ENCODE data around the gene ANOS1. TPM values are rescaled to one million over a fixed set of nuclear protein-coding genes. Genes with fewer than 3 reads are reported as not detected.

The ANOS1 gene
- total and polyA plus RNA-seq, 4 donors = 2.3 to 12.1 (median 3.7) TPM

GRCh38 chrX:8689473-8689872 lies 42.5 kb downstream of the ANOS1 start:
- Histone ChIP-seq H3K9me3 (ENCODE audit: control insufficient read depth, low read length) (no peaks in the 10 kb centered on the region), H3K27ac (ENCODE audit: low read depth in 1 of 2, low read length in 2 of 2) (no peak overlapping the region), H3K4me3 (ENCODE audit: low read length in 2 of 2) (no peak overlapping the region), H3K4me1 (ENCODE audit: control insufficient read depth in 1 of 2, insufficient read depth in 2 of 2, low read length in 2 of 2) (no peaks in the 10 kb centered on the region), H3K27me3 (ENCODE audit: control insufficient read depth in 1 of 2, insufficient read depth in 2 of 2, low read length in 1 of 2) (no peaks in the 10 kb centered on the region), H3K36me3 (ENCODE audit: control insufficient read depth in 1 of 2, insufficient read depth in 2 of 2, low read length in 1 of 2) (no peaks in the 10 kb centered on the region)
- WGBS, 2 donors = 81 to 83% methylated on average over 3 of the region's 3 CpGs
- DNase-seq (no peak), ATAC-seq (ENCODE audit: low FRiP score) (no peak)
- intact Hi-C loops (cut with DNase I) = no loop called here

GRCh38 chrX:8688776-8689175 lies 43.2 kb downstream of the ANOS1 start:
- Histone ChIP-seq H3K27me3 (ENCODE audit: control insufficient read depth in 1 of 2, insufficient read depth in 2 of 2, low read length in 1 of 2) (no peaks in the 10 kb centered on the region), H3K27ac (ENCODE audit: low read depth in 1 of 2, low read length in 2 of 2) (no peak overlapping the region), H3K9me3 (ENCODE audit: control insufficient read depth, low read length) (no peaks in the 10 kb centered on the region), H3K4me1 (ENCODE audit: control insufficient read depth in 1 of 2, insufficient read depth in 2 of 2, low read length in 2 of 2) (no peaks in the 10 kb centered on the region), H3K36me3 (ENCODE audit: control insufficient read depth in 1 of 2, insufficient read depth in 2 of 2, low read length in 1 of 2) (no peaks in the 10 kb centered on the region), H3K4me3 (ENCODE audit: low read length in 2 of 2) (no peak overlapping the region)
- 75 to 93% methylated on average over 3 of the region's 3 CpGs for WGBS, 2 donors
- intact Hi-C loops (cut with DNase I) = no loop called here
- no peak for DNase-seq
- no peak for ATAC-seq (ENCODE audit: low FRiP score)

GRCh38 chrX:8684201-8684965 lies 47.6 kb downstream of the ANOS1 start:
- no peak overlapping the region for H3K27ac ChIP-seq (ENCODE audit: low read depth in 1 of 2, low read length in 2 of 2)
- no peaks in the 10 kb centered on the region for H3K27me3 ChIP-seq (ENCODE audit: control insufficient read depth in 1 of 2, insufficient read depth in 2 of 2, low read length in 1 of 2)
- H3K9me3 ChIP-seq (ENCODE audit: control insufficient read depth, low read length) = no peaks in the 10 kb centered on the region
- no peaks in the 10 kb centered on the region for H3K36me3 ChIP-seq (ENCODE audit: control insufficient read depth in 1 of 2, insufficient read depth in 2 of 2, low read length in 1 of 2)
- 47 to 49% methylated on average over 16 of the region's 16 CpGs for WGBS, 2 donors
- no peaks in the 10 kb centered on the region for H3K4me1 ChIP-seq (ENCODE audit: control insufficient read depth in 1 of 2, insufficient read depth in 2 of 2, low read length in 2 of 2)
- DNase-seq = no peak
- H3K4me3 ChIP-seq (ENCODE audit: low read length in 2 of 2) = no peak overlapping the region
- ATAC-seq (ENCODE audit: low FRiP score) = no peak
- intact Hi-C loops (cut with DNase I) = no loop called here

GRCh38 chrX:8683687-8684086 lies 48.2 kb downstream of the ANOS1 start:
- Histone ChIP-seq H3K4me1 (ENCODE audit: control insufficient read depth in 1 of 2, insufficient read depth in 2 of 2, low read length in 2 of 2) (no peaks in the 10 kb centered on the region), H3K27me3 (ENCODE audit: control insufficient read depth in 1 of 2, insufficient read depth in 2 of 2, low read length in 1 of 2) (no peaks in the 10 kb centered on the region), H3K4me3 (ENCODE audit: low read length in 2 of 2) (no peak overlapping the region), H3K27ac (ENCODE audit: low read depth in 1 of 2, low read length in 2 of 2) (no peak overlapping the region), H3K36me3 (ENCODE audit: control insufficient read depth in 1 of 2, insufficient read depth in 2 of 2, low read length in 1 of 2) (no peaks in the 10 kb centered on the region), H3K9me3 (ENCODE audit: control insufficient read depth, low read length) (no peaks in the 10 kb centered on the region)
- ATAC-seq (ENCODE audit: low FRiP score) (no peak), DNase-seq (no peak)
- intact Hi-C loops (cut with DNase I) = no loop called here
- WGBS, 2 donors = 69 to 80% methylated on average over 5 of the region's 5 CpGs

GRCh38 chrX:8679550-8679949 lies 52.4 kb downstream of the ANOS1 start:
- 96 to 97% methylated on average over 7 of the region's 7 CpGs for WGBS, 2 donors
- H3K27me3 ChIP-seq (ENCODE audit: control insufficient read depth in 1 of 2, insufficient read depth in 2 of 2, low read length in 1 of 2) = no peaks in the 10 kb centered on the region
- H3K4me1 ChIP-seq (ENCODE audit: control insufficient read depth in 1 of 2, insufficient read depth in 2 of 2, low read length in 2 of 2) = no peaks in the 10 kb centered on the region
- DNase-seq (no peak), ATAC-seq (ENCODE audit: low FRiP score) (no peak)
- intact Hi-C loops (cut with DNase I) = no loop called here
- H3K9me3 ChIP-seq (ENCODE audit: control insufficient read depth, low read length) = no peaks in the 10 kb centered on the region
- H3K36me3 ChIP-seq (ENCODE audit: control insufficient read depth in 1 of 2, insufficient read depth in 2 of 2, low read length in 1 of 2) = no peaks in the 10 kb centered on the region
- no peak overlapping the region for H3K4me3 ChIP-seq (ENCODE audit: low read length in 2 of 2)
- no peak overlapping the region for H3K27ac ChIP-seq (ENCODE audit: low read depth in 1 of 2, low read length in 2 of 2)

- no peak for DNase-seq
- H3K27me3 ChIP-seq (ENCODE audit: control insufficient read depth in 1 of 2, insufficient read depth in 2 of 2, low read length in 1 of 2) = no peaks in the 10 kb centered on the region
- no peaks in the 10 kb centered on the region for H3K36me3 ChIP-seq (ENCODE audit: control insufficient read depth in 1 of 2, insufficient read depth in 2 of 2, low read length in 1 of 2)
- H3K27ac ChIP-seq (ENCODE audit: low read depth in 1 of 2, low read length in 2 of 2) = no peak overlapping the region
- WGBS, 2 donors = 75 to 81% methylated on average over 6 of the region's 6 CpGs
- H3K9me3 ChIP-seq (ENCODE audit: control insufficient read depth, low read length) = no peaks in the 10 kb centered on the region
- intact Hi-C loops (cut with DNase I) = no loop called here
- ATAC-seq (ENCODE audit: low FRiP score) = no peak
- H3K4me1 ChIP-seq (ENCODE audit: control insufficient read depth in 1 of 2, insufficient read depth in 2 of 2, low read length in 2 of 2) = no peaks in the 10 kb centered on the region
- no peak overlapping the region for H3K4me3 ChIP-seq (ENCODE audit: low read length in 2 of 2)
Measured at GRCh38 chrX:8675006-8675630, 56.8 kb downstream of the ANOS1 start.

GRCh38 chrX:8673201-8673600 lies 58.7 kb downstream of the ANOS1 start:
- ATAC-seq (ENCODE audit: low FRiP score) = peak; percentile 37
- no peaks in the 10 kb centered on the region for H3K36me3 ChIP-seq (ENCODE audit: control insufficient read depth in 1 of 2, insufficient read depth in 2 of 2, low read length in 1 of 2)
- H3K9me3 ChIP-seq (ENCODE audit: control insufficient read depth, low read length) = no peaks in the 10 kb centered on the region
- no peak overlapping the region for H3K4me3 ChIP-seq (ENCODE audit: low read length in 2 of 2)
- H3K27ac ChIP-seq (ENCODE audit: low read depth in 1 of 2, low read length in 2 of 2) = peak overlapping the region in 1 of 2 donors; percentile 44
- H3K4me1 ChIP-seq (ENCODE audit: control insufficient read depth in 1 of 2, insufficient read depth in 2 of 2, low read length in 2 of 2) = no peaks in the 10 kb centered on the region
- intact Hi-C loops (cut with DNase I) = no loop called here
- no peak for DNase-seq
- H3K27me3 ChIP-seq (ENCODE audit: control insufficient read depth in 1 of 2, insufficient read depth in 2 of 2, low read length in 1 of 2) = no peaks in the 10 kb centered on the region
- 7 to 19% methylated on average over 5 of the region's 5 CpGs for WGBS, 2 donors

GRCh38 chrX:8672176-8672575 lies 59.8 kb downstream of the ANOS1 start:
- Histone ChIP-seq H3K4me3 (ENCODE audit: low read length in 2 of 2) (no peak overlapping the region), H3K4me1 (ENCODE audit: control insufficient read depth in 1 of 2, insufficient read depth in 2 of 2, low read length in 2 of 2) (no peaks in the 10 kb centered on the region), H3K27me3 (ENCODE audit: control insufficient read depth in 1 of 2, insufficient read depth in 2 of 2, low read length in 1 of 2) (no peaks in the 10 kb centered on the region), H3K27ac (ENCODE audit: low read depth in 1 of 2, low read length in 2 of 2) (no peak overlapping the region), H3K36me3 (ENCODE audit: control insufficient read depth in 1 of 2, insufficient read depth in 2 of 2, low read length in 1 of 2) (no peaks in the 10 kb centered on the region), H3K9me3 (ENCODE audit: control insufficient read depth, low read length) (no peaks in the 10 kb centered on the region)
- DNase-seq (no peak), ATAC-seq (ENCODE audit: low FRiP score) (peak; percentile 36)
- 70 to 84% methylated on average over 2 of the region's 2 CpGs for WGBS, 2 donors
- intact Hi-C loops (cut with DNase I) = no loop called here

- DNase-seq (no peak), ATAC-seq (ENCODE audit: low FRiP score) (no peak)
- Histone ChIP-seq H3K27me3 (ENCODE audit: control insufficient read depth in 1 of 2, insufficient read depth in 2 of 2, low read length in 1 of 2) (no peaks in the 10 kb centered on the region), H3K4me1 (ENCODE audit: control insufficient read depth in 1 of 2, insufficient read depth in 2 of 2, low read length in 2 of 2) (no peaks in the 10 kb centered on the region), H3K9me3 (ENCODE audit: control insufficient read depth, low read length) (no peaks in the 10 kb centered on the region), H3K4me3 (ENCODE audit: low read length in 2 of 2) (no peak overlapping the region), H3K27ac (ENCODE audit: low read depth in 1 of 2, low read length in 2 of 2) (no peak overlapping the region), H3K36me3 (ENCODE audit: control insufficient read depth in 1 of 2, insufficient read depth in 2 of 2, low read length in 1 of 2) (no peaks in the 10 kb centered on the region)
- intact Hi-C loops (cut with DNase I) = no loop called here
- 75 to 77% methylated on average over 8 of the region's 8 CpGs for WGBS, 2 donors
Measured at GRCh38 chrX:8668813-8669212, 63.1 kb downstream of the ANOS1 start.
